Endodermal cell (in vitro differentiated cells): Measurements from ENCODE around the gene PON1. TPM values are rescaled to one million over a fixed set of nuclear protein-coding genes. Genes with fewer than 3 reads are reported as not detected.
A peak's percentile ranks its signal among the peaks of the same experiment; 100 is the strongest.

Source experiments
- DNase-seq: peaks from one replicate; pipeline ENCODE4 v3.0.0-alpha.2; 2017
- H3K27ac ChIP-seq: 2 replicates; pipeline ENCODE4 v1.5.1; 2013; ENCODE audit warnings: mild to moderate bottlenecking, low read depth, low read length, moderate library complexity
- H3K27me3 ChIP-seq: 2 replicates; pipeline ENCODE4 v1.6.1; 2013; ENCODE audit warnings: mild to moderate bottlenecking, low read length, moderate library complexity; ENCODE audit not compliant: insufficient read depth, control insufficient read depth, poor library complexity, severe bottlenecking
- H3K36me3 ChIP-seq: 2 replicates; pipeline ENCODE4 v1.7.0; 2013; ENCODE audit warnings: mild to moderate bottlenecking, low read length, moderate library complexity; ENCODE audit not compliant: control insufficient read depth, insufficient read depth
- H3K4me1 ChIP-seq: one replicate; pipeline ENCODE4 v1.7.0; 2013; ENCODE audit warnings: low read length; ENCODE audit not compliant: control insufficient read depth, insufficient read depth
- H3K4me3 ChIP-seq: 2 replicates; pipeline ENCODE4 v1.5.1; 2013; ENCODE audit warnings: mild to moderate bottlenecking, low read length, moderate library complexity
- H3K9ac ChIP-seq: 2 replicates; pipeline ENCODE4 v1.6.1; 2013; ENCODE audit warnings: mild to moderate bottlenecking, low read length, moderate library complexity; ENCODE audit not compliant: poor library complexity, severe bottlenecking; ENCODE audit errors: extremely low read depth
- H3K9me3 ChIP-seq: 2 replicates; pipeline ENCODE4 v1.6.1; 2013; ENCODE audit warnings: mild to moderate bottlenecking, low read length, moderate library complexity; ENCODE audit not compliant: control insufficient read depth
- H3K27ac Mint-ChIP-seq: 2 replicates; pipeline ENCODE4 v1.8.0; 2020; ENCODE audit warnings: mixed read lengths
- H3K27me3 Mint-ChIP-seq: 2 replicates; pipeline ENCODE4 v1.8.0; 2021; ENCODE audit warnings: mild to moderate bottlenecking, mixed read lengths; ENCODE audit not compliant: insufficient read depth
- H3K36me3 Mint-ChIP-seq: 2 replicates; pipeline ENCODE4 v1.8.0; 2020; ENCODE audit warnings: low read depth, mixed read lengths
- H3K4me1 Mint-ChIP-seq: 2 replicates; pipeline ENCODE4 v1.8.0; 2020; ENCODE audit warnings: mixed read lengths
- H3K4me3 Mint-ChIP-seq: 2 replicates; pipeline ENCODE4 v1.8.0; 2020; ENCODE audit warnings: mild to moderate bottlenecking, moderate library complexity, mixed read lengths
- H3K9me3 Mint-ChIP-seq: 2 replicates; pipeline ENCODE4 v1.8.0; 2020; ENCODE audit warnings: mild to moderate bottlenecking, mixed read lengths
- WGBS, 2 experiments: methylation state at CpG; one replicate each; pipeline versions ENCODE4 v1.1.5 to v1.1.7; 2013; ENCODE audit warnings: missing lambda C conversion rate in 2 of 2, mixed read lengths in 1 of 2; ENCODE audit not compliant: insufficient coverage in 1 of 2, insufficient read length in 1 of 2; 5-methylcytosine and 5-hydroxymethylcytosine counted together
- total RNA-seq, 2 donors: library from RNA; stranded (reverse); fragmentation: NEBNext Ultra II Directional in 1 of 2; extraction: Animal tissue kit (Norgen Biotek cat#: 25700) in 1 of 2; gene quantifications; 2 replicates in 1 of 2; 3 replicates in 1 of 2; pipeline ENCODE4 v1.2.1, GENCODE V29; 2021
- TF ChIP-seq, protein P1 (sequence below): fragments of 200-600 bp; sonication (generic); conservative IDR thresholded peaks from 2 replicates; pipeline ENCODE4 v1.5.0; 2021; ENCODE audit warnings: antibody characterized with exemption, mild to moderate bottlenecking

The PON1 gene
- total RNA-seq, 2 donors from 2014 or later: 0.48 TPM; not detected in 1

DNA sequence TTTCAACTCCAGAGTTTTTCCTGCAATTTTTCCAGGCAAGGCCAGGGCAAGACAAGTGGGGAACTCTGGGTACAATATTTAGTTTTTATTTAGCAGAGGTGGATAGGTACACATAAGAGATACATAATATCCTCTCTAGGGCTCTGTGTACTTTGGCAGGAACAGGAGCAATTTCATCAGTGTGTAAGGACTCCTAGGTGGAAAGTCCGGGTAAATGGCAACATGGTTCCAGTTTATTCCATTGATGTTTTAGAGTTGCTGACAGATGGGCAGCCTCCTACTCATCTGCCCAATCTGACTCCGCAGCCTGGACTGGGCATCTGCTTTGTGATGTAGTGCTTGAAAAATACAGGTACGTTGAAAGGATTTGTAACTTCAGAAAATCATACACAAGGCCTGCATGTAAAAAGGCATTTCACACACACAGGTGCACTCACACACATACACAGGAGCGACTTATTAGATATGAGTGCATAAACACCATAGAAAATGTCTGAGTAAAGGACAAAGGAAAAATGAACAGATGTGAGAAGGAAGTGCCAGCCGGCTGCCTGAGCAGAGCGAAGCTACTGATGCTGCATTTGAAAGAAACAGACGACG, 5.7 kb downstream of the PON1 start:
- H3K36me3 Mint-ChIP-seq: no peaks in the 10 kb centered on the region
- no peak overlapping the region for H3K4me3 ChIP-seq
- no peaks in the 10 kb centered on the region for H3K4me1 Mint-ChIP-seq
- no peak overlapping the region for H3K9ac ChIP-seq
- H3K9me3 ChIP-seq: no peaks in the 10 kb centered on the region
- no peak overlapping the region for H3K27ac Mint-ChIP-seq
- no peaks in the 10 kb centered on the region for H3K4me1 ChIP-seq
- no peak overlapping the region for H3K4me3 Mint-ChIP-seq
- DNase-seq: no peak
- TF ChIP-seq, protein P1, sequence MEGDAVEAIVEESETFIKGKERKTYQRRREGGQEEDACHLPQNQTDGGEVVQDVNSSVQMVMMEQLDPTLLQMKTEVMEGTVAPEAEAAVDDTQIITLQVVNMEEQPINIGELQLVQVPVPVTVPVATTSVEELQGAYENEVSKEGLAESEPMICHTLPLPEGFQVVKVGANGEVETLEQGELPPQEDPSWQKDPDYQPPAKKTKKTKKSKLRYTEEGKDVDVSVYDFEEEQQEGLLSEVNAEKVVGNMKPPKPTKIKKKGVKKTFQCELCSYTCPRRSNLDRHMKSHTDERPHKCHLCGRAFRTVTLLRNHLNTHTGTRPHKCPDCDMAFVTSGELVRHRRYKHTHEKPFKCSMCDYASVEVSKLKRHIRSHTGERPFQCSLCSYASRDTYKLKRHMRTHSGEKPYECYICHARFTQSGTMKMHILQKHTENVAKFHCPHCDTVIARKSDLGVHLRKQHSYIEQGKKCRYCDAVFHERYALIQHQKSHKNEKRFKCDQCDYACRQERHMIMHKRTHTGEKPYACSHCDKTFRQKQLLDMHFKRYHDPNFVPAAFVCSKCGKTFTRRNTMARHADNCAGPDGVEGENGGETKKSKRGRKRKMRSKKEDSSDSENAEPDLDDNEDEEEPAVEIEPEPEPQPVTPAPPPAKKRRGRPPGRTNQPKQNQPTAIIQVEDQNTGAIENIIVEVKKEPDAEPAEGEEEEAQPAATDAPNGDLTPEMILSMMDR: no peak
- H3K27ac ChIP-seq: peak overlapping the region; percentile 8
- no peaks in the 10 kb centered on the region for H3K36me3 ChIP-seq
- no peaks in the 10 kb centered on the region for H3K27me3 ChIP-seq
- no peaks in the 10 kb centered on the region for H3K9me3 Mint-ChIP-seq
- 93 to 100% methylated on average over 1 to 6 of the region's 8 CpGs for WGBS, 2 experiments
- H3K27me3 Mint-ChIP-seq: peaks cover 7% of the 10 kb centered on the region

DNA sequence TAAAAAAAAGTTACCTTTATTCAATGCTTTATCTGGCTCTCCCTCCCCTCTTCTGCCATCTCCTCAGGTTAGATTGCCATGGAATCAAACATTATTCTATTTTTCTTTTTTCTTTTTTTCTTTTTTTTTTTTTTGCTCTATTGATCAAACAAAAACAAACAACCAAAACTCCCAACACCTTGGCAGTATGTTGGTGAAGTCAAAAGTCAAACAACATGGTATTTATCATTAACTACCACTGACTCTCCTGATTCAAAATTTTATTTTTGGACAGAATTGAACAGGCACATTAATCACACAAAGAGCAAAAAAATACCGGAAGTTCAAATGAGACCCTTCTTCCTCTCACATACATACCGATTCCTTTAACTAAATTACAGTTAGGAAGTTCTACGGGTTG, 6.4 kb downstream of the PON1 start:
- H3K9me3 ChIP-seq: no peaks in the 10 kb centered on the region
- H3K4me3 Mint-ChIP-seq: no peak overlapping the region
- no peaks in the 10 kb centered on the region for H3K4me1 Mint-ChIP-seq
- TF ChIP-seq, protein P1: no peak
- WGBS, 2 experiments: 96% methylated on average over 3 of the region's 3 CpGs; no CpG with 5 or more reads in 1 of the 2 experiments
- H3K36me3 Mint-ChIP-seq: no peaks in the 10 kb centered on the region
- no peak overlapping the region for H3K9ac ChIP-seq
- no peaks in the 10 kb centered on the region for H3K27me3 ChIP-seq
- no peak for DNase-seq
- no peaks in the 10 kb centered on the region for H3K4me1 ChIP-seq
- H3K9me3 Mint-ChIP-seq: no peaks in the 10 kb centered on the region
- peak overlapping the region; percentile 8 for H3K27ac ChIP-seq
- no peak overlapping the region for H3K27ac Mint-ChIP-seq
- no peaks in the 10 kb centered on the region for H3K36me3 ChIP-seq
- H3K4me3 ChIP-seq: no peak overlapping the region
- peaks cover 3% of the 10 kb centered on the region for H3K27me3 Mint-ChIP-seq

DNA sequence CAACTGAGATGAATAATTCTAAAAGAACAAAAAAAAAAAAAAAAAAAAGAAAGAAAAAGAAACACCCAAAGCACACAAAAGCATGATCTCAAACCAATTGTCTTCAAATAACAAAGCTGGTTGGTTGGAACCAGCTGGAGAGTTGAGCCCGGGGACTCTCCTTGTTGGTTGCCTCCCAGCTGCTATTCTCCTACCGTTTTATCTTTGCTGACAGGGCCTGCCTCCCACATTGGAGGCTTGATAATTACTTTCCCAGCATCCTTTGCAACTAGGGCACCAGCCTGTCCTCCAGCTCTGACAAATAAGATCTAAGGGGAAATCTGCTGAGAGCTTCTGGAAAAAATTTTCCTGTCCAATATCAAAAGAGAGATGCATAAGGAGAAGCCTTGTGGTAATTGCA, 6.8 kb downstream of the PON1 start:
- Histone ChIP-seq H3K27me3 (no peaks in the 10 kb centered on the region), H3K4me1 (no peaks in the 10 kb centered on the region), H3K27ac (no peak overlapping the region), H3K9ac (no peak overlapping the region), H3K36me3 (no peaks in the 10 kb centered on the region), H3K4me3 (no peak overlapping the region), H3K9me3 (no peaks in the 10 kb centered on the region)
- Mint-ChIP-seq H3K4me1 (no peaks in the 10 kb centered on the region), H3K27ac (no peak overlapping the region), H3K36me3 (no peaks in the 10 kb centered on the region), H3K4me3 (no peak overlapping the region), H3K9me3 (no peaks in the 10 kb centered on the region), H3K27me3 (peaks cover 2% of the 10 kb centered on the region)
- DNase-seq: no peak
- TF ChIP-seq, protein P1: no peak
- 49 to 73% methylated on average over 2 of the region's 2 CpGs for WGBS, 2 experiments
